ENCODE measurements around the gene PTH1R. TPM values are rescaled to one million over a fixed set of nuclear protein-coding genes. Genes with fewer than 3 reads are reported as not detected.
A peak's percentile ranks its signal among the peaks of the same experiment; 100 is the strongest.

The PTH1R gene
- total and polyA plus RNA-seq, 2 experiments from 2014 or later: 0.60 to 1.3 TPM

- Histone ChIP-seq H3K27me3 (replicated peaks; ENCODE audit: insufficient read depth) (no peaks in the 10 kb centered on the region), H3K36me3 (ENCODE audit: low read depth) (no peaks in the 10 kb centered on the region), H3K4me3 (no peak overlapping the region), H3K4me1 (ENCODE audit: insufficient read depth) (peaks cover 9% of the 10 kb centered on the region; the same call in 1 of the 2 replicates), H3F3A (ENCODE audit: insufficient read depth) (no peaks in the 10 kb centered on the region), H2AFZ (peak overlapping the region; percentile 35; the same call in 1 of the 2 replicates), H3K9me3 (ENCODE audit: low read depth) (no peaks in the 10 kb centered on the region), H3K79me2 (ENCODE audit: insufficient read depth) (no peaks in the 10 kb centered on the region), H3K4me2 (ENCODE audit: unreplicated experiment) (no peak overlapping the region), H3K27ac (no peak overlapping the region), H4K20me1 (ENCODE audit: insufficient read depth) (no peaks in the 10 kb centered on the region), H3K9me2 (ENCODE audit: insufficient read depth) (no peaks in the 10 kb centered on the region), H3K9ac (no peak overlapping the region)
- 79 to 85% methylated on average over 9 to 10 of the region's 10 CpGs for WGBS, 2 experiments (ENCODE audit: low coverage in 1 of 2, low lambda C conversion rate in 2 of 2, missing lambda C conversion rate in 2 of 2)
- in situ Hi-C loops (cut with MboI): no loop called here
- TF ChIP-seq EZH2 (IDR thresholded peaks at IDR 0.05; ENCODE audit: insufficient read depth, poor library complexity, severe bottlenecking) (no peak), EZH2phosphoT487 (IDR thresholded peaks at IDR 0.05; ENCODE audit: insufficient read depth, low read depth) (no peak)
- no peak for DNase-seq
Measured at GRCh38 chr3:46864061-46864881, 13.2 kb upstream of the PTH1R start.

GRCh38 chr3:46865031-46865507, 12.5 kb upstream of the PTH1R start:
- Histone ChIP-seq H3K36me3 (ENCODE audit: low read depth) (no peaks in the 10 kb centered on the region), H3K27me3 (replicated peaks; ENCODE audit: insufficient read depth) (no peaks in the 10 kb centered on the region), H3K4me3 (no peak overlapping the region), H3K9me3 (ENCODE audit: low read depth) (no peaks in the 10 kb centered on the region), H4K20me1 (ENCODE audit: insufficient read depth) (no peaks in the 10 kb centered on the region), H2AFZ (peak overlapping the region; percentile 35; the same call in 1 of the 2 replicates), H3K4me1 (ENCODE audit: insufficient read depth) (peaks cover 9% of the 10 kb centered on the region; the same call in 1 of the 2 replicates), H3K4me2 (ENCODE audit: unreplicated experiment) (no peak overlapping the region), H3K27ac (no peak overlapping the region), H3K9ac (no peak overlapping the region), H3K9me2 (ENCODE audit: insufficient read depth) (no peaks in the 10 kb centered on the region), H3K79me2 (ENCODE audit: insufficient read depth) (no peaks in the 10 kb centered on the region), H3F3A (ENCODE audit: insufficient read depth) (no peaks in the 10 kb centered on the region)
- TF ChIP-seq EZH2phosphoT487 (IDR thresholded peaks at IDR 0.05; ENCODE audit: insufficient read depth, low read depth): no peak
- TF ChIP-seq EZH2 (IDR thresholded peaks at IDR 0.05; ENCODE audit: insufficient read depth, poor library complexity, severe bottlenecking): no peak
- in situ Hi-C loops (cut with MboI): no loop called here
- 10 to 15% methylated on average over 10 to 12 of the region's 12 CpGs for WGBS, 2 experiments (ENCODE audit: low coverage in 1 of 2, low lambda C conversion rate in 2 of 2, missing lambda C conversion rate in 2 of 2)
- peak; percentile 61 for DNase-seq

- Histone ChIP-seq H4K20me1 (ENCODE audit: insufficient read depth) (no peaks in the 10 kb centered on the region), H3K9ac (no peak overlapping the region), H3K4me1 (ENCODE audit: insufficient read depth) (peaks cover 9% of the 10 kb centered on the region; the same call in 1 of the 2 replicates), H3K36me3 (ENCODE audit: low read depth) (no peaks in the 10 kb centered on the region), H2AFZ (no peak overlapping the region; the same call in 1 of the 2 replicates), H3K79me2 (ENCODE audit: insufficient read depth) (no peaks in the 10 kb centered on the region), H3K9me2 (ENCODE audit: insufficient read depth) (no peaks in the 10 kb centered on the region), H3K27me3 (replicated peaks; ENCODE audit: insufficient read depth) (no peaks in the 10 kb centered on the region), H3K4me3 (no peak overlapping the region), H3K27ac (no peak overlapping the region), H3K9me3 (ENCODE audit: low read depth) (no peaks in the 10 kb centered on the region), H3F3A (ENCODE audit: insufficient read depth) (no peaks in the 10 kb centered on the region), H3K4me2 (ENCODE audit: unreplicated experiment) (no peak overlapping the region)
- no peak for DNase-seq
- TF ChIP-seq EZH2phosphoT487 (IDR thresholded peaks at IDR 0.05; ENCODE audit: insufficient read depth, low read depth) (no peak), EZH2 (IDR thresholded peaks at IDR 0.05; ENCODE audit: insufficient read depth, poor library complexity, severe bottlenecking) (no peak)
- 18 to 41% methylated on average over 2 of the region's 2 CpGs for WGBS, 2 experiments (ENCODE audit: low coverage in 1 of 2, low lambda C conversion rate in 2 of 2, missing lambda C conversion rate in 2 of 2)
- in situ Hi-C loops (cut with MboI): no loop called here
Measured at GRCh38 chr3:46865546-46865945, 12.0 kb upstream of the PTH1R start.

DNA sequence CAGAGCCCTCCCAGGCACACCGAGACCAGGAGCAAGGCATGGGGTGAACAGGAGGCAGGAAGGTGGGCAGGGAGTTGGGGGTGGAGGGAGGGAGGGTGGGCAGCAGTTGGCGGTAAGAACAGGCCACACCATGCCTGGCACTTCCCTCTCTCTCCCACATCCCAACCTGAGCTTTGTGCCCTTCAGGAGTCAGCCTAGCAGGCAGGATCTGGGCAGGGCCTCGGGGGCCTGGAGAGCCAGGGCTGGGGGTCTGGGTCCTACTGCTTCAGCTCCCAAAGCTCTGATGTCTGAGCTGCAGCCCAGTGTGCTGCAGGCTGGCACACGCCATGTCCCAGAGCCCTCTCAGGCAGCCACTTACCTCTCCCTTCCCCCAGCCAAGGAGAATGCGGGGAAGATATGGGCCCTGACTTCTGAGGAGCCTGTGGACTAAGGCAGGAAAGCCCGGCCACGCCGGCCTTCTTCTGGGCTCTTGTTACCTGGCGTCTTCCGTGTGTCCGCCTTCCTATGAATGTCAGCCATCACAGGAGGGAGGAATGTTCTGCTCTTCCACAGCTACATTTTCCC, 11.4 kb upstream of the PTH1R start:
- Histone ChIP-seq H3K4me3 (no peak overlapping the region), H3F3A (ENCODE audit: insufficient read depth) (no peaks in the 10 kb centered on the region), H3K79me2 (ENCODE audit: insufficient read depth) (no peaks in the 10 kb centered on the region), H3K4me1 (ENCODE audit: insufficient read depth) (peaks cover 9% of the 10 kb centered on the region; the same call in 1 of the 2 replicates), H4K20me1 (ENCODE audit: insufficient read depth) (no peaks in the 10 kb centered on the region), H3K36me3 (ENCODE audit: low read depth) (no peaks in the 10 kb centered on the region), H3K9ac (no peak overlapping the region), H3K9me3 (ENCODE audit: low read depth) (no peaks in the 10 kb centered on the region), H2AFZ (no peak overlapping the region), H3K9me2 (ENCODE audit: insufficient read depth) (no peaks in the 10 kb centered on the region), H3K27me3 (replicated peaks; ENCODE audit: insufficient read depth) (no peaks in the 10 kb centered on the region), H3K4me2 (ENCODE audit: unreplicated experiment) (no peak overlapping the region), H3K27ac (no peak overlapping the region)
- WGBS, 2 experiments (ENCODE audit: low coverage in 1 of 2, low lambda C conversion rate in 2 of 2, missing lambda C conversion rate in 2 of 2): 76 to 81% methylated on average over 10 to 11 of the region's 11 CpGs
- TF ChIP-seq EZH2 (IDR thresholded peaks at IDR 0.05; ENCODE audit: insufficient read depth, poor library complexity, severe bottlenecking): no peak
- TF ChIP-seq EZH2phosphoT487 (IDR thresholded peaks at IDR 0.05; ENCODE audit: insufficient read depth, low read depth): no peak
- in situ Hi-C loops (cut with MboI): no loop called here
- no peak for DNase-seq
